Raji (cell line): Measurements from ENCODE around the gene CPNE5.

ENCODE experiments used
- POLR2A ChIP-seq: IDR thresholded peaks from 2 replicates; pipeline ENCODE4 v1.6.1; 2011; ENCODE audit warnings: low read depth, low read length, control low read depth; ENCODE audit not compliant: insufficient read depth

Gene CPNE5

DNA sequence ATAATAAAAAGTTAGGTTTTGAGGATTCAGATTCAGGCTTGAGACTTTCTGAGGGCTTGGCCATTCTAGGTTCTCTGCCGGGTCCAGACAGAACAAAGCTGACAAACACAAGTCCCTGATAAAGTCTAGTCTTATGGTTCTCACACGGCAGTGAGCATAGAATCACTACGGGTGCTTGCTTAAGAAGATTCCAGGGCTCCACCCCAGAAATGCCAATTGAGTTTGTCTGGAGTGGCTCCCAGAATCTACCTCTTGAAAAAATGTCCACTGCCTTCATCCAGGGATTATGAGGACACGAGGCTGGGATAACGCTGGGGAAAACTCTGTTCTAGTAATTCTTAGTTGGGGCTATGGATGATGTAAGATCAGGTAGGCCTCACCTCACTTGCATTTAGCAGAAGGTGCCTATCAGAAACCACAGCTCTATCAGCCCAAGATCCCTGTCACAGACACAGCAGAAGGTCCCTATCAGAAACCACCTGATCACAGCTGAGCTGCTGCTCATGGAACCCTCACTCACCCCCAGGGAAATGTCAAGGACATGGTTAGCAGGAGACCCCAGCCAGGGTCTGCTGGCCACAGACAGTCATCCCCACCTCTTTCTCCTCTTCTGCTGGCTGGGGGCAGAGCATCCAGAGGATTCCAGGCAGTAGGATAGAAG is 89.3 kb downstream of the CPNE5 start:
- no peak for TF ChIP-seq POLR2A

DNA sequence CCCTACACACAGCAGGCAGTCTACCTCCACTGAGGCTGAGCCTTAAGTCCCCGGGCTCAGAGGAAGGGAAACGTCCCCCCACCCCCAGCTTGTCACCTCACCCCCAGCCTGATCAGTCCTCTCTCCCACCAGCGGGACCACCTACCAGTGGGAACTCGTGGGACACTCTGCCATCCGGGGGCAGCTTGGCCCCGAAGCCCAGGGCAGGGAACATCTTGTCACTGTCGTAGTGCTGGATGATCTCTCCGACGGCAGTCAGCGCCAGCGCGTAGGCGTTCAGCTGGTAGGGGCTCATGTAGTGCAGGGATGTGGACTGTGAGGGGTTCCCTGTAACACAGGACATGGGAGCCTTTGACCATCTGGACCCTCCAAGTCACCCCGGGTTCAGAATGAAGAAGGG is 93.0 kb downstream of the CPNE5 start:
- no peak for TF ChIP-seq POLR2A

DNA sequence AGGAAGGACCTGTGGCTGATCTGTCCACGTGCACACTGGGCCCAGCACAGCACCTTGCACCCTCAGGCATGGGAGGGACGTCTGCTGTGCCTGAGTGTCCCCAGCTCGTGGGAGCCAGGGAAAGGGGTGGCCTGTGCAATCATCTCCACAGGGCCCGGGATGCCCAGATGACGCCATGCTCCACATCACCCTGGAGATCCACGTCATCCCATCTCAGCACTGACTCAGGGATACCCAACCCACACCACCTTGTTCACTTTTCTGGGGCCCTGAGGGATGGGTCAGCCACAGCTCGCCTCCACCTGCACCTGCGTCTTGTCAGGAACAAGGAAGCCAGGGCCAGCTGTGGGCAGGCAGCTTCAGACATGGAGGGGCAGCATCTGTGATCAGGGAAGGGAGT is 93.4 kb downstream of the CPNE5 start:
- no peak for TF ChIP-seq POLR2A

DNA sequence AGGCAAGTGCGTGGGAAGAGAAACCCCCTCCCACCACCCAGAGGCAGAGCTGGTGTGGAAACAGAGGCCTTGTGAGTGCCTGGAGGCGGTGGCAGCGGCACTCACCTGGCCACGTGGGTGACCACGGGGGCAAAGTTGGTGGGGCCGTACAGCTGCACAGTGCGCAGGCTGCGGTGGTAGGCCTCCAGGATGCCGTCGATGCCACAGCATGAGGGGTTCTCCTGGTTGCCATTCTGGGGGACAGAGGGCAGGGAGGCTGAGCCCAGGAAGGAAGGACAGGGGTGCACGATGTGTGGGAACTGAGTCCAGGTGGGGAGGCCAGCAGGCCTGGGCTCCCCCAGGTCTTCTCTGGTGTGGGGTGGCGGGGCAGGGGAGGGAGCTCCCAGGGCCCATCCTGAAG is 94.0 kb downstream of the CPNE5 start:
- TF ChIP-seq POLR2A = no peak

DNA sequence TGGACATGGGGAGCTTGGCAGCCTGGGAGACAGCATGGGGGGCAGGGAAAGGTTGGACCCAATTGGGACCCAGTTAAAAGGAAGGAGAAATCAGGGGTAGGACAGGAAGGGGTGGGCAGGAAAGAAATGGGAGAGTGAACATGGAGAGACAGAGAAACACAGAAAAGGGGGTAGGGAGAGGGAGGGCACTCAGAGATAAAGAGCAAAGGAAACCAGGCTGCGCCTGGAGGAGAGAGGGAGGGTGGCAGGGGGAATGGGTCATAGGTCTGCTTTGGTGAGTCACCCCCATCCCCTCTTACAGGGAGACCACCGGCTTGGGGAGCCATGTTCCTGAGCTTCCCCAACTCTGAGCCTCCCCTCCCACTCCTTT is 95.0 kb downstream of the CPNE5 start:
- no peak for TF ChIP-seq POLR2A

DNA sequence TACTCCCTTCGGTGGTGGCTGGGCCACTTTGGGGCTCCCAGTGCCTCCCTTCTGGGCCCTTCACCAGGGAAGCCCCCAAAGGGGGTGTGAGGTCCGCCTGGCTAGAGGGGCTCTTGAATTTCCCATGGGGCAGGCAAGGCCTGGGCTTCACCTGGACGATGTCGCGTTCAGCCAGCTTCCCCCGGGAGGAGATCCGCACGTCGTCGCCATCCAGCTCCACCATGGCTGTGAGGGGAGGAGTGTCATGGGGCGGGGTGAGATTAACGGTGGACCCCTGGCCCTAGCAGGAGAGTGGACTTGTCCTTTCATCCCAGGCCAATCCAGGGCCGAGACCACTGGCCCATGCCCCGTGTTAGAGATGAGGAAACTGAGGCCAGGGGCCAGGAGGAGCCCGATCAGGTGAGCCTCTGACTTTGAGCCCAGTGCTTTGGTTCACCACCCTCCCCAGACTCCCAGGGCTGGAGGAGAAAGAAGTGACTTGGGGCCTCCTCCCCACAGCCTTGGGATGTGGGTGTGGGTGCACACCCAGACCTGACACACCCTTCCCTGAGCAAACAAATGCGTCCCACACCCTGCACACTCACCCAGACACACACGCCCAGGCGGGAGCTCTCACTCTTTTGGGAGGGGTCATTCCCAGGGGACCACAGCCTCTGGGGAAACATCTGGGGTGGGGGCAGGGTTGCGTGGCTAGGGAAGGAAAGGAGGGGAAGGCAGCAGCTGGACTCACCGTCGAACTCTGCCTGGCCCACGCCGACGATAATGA is 95.5 kb downstream of the CPNE5 start:
- TF ChIP-seq POLR2A = no peak

DNA sequence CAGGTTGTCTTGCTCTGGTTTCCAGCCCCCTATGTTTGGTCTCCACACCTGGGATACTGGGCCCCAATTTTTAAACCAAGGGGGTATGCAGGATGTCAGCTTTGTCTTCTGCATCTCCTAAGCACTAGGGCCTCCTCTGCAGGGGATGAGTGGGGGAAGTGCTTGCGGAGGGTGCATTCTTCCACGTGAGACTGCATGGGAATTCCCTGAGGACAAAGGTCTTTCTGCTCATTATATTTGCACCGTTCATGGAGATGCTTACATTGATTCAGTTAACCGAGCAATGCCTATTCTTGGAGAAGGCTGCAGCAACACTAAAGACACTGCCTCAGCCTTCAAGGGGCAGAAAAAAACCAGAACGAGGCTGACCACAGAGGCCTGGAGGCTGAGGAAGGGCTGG is 96.2 kb downstream of the CPNE5 start:
- TF ChIP-seq POLR2A = no peak

DNA sequence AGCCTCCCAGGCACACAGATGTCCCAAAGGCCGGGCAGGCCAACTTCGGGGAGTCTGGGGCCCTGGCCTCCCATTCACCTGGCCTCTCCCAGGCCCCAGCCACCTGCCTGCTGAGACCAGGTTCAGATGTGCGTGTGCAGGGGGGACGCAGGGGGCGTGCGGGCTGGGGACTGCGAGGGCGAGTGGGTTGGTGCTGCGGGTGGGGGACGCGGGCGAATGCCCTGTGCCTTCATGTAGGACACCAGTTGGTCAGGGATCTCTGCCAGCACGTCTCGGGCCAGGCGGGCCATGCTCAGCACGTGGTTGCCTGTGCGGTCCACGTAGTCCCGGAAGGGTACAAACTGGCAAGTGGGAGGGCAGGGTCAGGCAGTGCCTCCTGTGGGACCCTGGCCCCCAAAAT is 97.1 kb downstream of the CPNE5 start:
- TF ChIP-seq POLR2A = no peak

DNA sequence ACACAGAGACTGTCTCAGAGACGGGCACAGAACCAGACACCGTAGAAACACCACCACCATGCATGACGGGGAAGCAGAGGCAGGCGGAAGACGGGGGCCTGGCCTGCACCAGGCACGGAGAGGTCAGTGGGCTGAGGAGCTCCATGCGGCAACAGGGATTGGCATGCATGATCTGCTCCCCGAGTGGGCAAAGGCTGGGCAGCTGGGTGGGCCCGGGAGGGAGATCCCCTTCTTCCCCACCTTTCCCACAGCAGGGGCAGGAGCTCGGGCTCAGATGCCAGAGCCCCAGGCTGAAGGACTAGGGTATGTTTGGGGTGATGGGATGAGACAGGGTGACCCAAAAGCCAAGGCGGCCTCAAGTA is 98.4 kb downstream of the CPNE5 start:
- TF ChIP-seq POLR2A = no peak

DNA sequence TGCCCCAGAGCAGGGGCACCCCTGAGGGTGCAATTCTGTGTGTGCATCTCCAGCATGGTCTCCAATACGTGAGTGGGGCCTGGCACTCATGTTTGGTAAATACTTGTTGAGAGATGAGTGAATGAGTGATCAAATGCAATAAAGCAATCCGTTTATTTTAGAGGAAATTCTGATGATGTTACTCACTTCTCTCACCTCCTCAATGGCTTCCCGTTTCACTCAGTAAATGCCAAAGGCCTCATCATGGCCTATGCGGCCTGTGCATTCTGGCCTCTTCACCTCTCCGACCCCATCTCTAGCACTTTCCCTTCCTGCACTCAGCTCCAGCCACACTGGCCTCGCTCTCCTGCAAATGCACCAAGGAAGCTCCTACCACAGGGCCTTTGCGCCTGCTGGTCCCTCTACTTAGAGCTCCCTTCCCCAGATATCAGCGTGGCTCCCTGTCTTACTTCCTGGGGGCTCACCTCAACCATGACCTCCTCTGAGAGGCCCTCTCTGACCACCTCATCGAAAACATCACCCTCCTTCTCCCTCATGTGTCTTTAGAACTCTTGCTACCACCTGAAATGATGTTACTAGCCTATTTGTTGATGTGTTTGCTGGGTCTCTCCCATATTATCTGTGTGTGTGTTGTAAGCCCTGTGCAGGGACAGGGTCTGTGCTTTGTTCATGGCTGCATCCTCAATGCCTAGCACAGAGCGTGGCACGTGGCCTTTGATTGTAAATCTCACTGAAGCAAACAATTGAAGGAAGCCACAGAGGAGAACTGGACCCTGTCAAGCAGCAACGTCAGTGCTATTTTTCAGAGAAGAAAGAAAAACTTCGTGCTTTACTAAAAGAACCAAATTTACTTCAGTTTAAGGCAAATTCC is 99.1 kb downstream of the CPNE5 start:
- no peak for TF ChIP-seq POLR2A

DNA sequence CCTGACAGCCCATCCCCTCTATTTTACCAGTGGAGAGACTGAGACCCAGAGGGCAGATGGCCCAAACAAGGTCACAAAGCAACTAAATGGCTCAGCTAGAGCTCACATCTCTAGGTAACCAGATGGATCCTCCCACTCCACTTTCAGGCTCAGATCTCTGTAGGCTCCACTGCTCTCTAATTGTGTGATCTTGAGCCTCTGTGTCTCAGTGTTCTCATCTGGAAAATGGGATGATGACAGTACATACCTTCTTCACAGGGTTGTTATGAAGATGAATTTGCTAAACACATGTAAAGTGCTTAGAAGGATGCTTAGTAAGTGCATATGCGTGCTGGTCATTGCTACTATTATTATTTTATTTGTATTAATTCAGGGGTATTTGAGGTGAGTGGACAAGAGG is 101.1 kb downstream of the CPNE5 start:
- no peak for TF ChIP-seq POLR2A

DNA sequence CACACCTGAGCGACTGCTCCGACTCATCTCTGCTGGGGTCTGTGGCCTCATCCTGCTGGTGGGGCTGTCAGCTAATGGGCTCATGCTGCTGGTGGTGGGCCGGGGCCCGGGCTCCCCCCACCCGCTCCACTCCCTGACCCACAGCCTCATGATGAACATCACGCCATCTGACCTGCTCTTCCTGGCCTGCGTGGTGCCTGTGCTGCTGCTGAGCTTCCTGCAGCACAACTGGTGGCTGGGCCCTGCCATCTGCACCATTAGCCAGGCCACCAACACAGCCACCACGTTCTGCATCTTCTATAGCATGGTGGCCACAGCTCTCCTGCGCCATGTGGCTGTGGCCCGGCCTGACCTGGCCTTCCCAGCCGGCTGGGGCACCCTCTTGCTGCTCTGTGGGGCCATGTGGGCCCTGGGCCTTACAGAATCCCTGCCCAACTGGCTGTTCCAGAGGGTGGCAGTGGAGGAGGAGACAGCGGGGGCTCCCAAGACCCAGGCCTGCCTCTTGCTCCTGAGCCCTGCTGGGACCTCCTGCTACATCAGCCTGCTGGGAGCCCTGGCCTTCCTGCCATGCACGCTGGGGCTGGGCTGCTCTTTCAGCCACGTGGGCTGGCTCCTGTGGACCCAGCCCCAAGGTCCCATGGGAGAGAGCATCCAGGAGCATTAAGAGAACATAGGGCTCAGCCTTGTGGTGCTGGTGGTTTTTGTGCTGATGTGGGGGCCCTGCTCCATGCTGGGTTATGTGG is 102.0 kb downstream of the CPNE5 start:
- TF ChIP-seq POLR2A = no peak

DNA sequence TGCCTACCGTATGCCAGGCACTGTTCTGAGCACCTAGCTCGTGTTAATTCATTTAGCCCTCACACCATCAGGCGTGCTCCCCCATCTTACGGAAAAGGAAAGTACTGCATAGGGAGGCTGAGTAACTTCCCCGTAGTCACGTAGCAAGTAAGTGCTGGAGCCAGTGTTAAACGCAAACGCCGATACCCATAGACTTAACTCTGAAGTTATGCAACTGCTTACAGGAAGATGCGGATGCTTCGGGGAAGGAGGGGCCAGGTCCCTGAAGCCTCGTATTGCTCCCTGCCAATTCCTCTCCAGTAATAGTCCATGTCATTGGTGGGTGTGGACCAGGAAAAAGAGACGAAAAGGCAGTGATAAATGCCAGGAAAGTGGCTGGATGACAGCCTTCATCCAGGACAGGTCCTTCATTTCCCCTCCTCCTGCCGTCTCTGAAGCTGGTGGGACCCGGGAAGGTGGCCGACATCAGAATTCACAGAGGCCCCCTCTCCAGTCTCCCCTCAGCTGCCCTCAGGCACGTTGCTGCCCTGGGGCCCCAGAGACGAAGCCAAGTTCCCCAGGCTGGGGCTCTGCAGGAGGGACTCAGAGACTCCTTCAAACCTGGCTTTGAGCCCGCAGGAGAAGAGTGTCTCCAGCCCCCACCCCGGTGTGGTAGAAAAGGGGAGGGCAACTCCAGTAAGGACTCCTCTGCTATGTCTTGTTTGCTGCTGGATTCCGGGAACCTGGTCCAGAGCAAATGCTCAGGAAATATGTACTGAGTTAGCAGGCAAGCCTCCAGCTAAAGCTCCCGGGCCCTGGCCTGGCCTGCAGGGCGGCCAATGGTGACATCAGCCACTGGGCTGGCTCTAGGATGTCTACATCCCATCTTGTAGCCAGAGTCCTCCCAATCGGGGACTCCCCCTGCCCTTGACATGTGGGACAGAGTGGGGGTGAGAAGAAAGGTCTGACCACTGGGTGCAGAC is 103.9 kb downstream of the CPNE5 start:
- TF ChIP-seq POLR2A = no peak

DNA sequence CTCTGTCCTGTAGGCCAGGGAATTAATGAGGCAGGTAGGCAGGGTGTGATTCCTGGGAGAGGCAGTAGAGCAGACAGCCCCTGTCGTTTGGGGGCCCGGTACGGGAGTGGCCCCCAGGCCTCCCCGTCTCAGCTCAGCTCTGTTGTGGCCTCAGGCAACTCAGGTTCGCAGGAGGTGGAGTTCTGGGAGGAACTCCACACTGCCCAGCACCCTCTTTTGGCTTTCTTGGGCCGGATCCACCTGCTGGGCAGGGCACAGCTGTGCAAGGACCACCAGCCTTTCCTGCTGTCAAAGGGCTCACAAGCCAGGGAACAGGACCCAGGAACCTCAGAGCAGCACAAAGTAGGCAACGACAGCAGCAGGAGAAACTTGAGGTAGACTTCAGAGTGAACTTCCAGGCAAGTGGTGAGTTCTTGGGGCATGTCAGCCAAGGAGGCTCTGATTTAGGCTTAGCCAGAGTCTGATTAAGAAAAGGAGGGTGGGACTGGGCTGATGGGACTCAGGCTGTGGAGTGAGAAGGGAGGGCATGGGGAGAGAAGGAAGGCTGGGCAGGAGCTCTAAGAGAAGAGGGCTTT is 104.7 kb downstream of the CPNE5 start:
- TF ChIP-seq POLR2A = no peak
